Epithelial cell of prostate (primary cell): Measurements from ENCODE around the gene CAVIN3.

Experiments used
- DNase-seq: peaks from one replicate; pipeline ENCODE4 v3.0.0-alpha.2; 2011; ENCODE audit warnings: low read depth, low spot score
- H3K27ac ChIP-seq: fragments of 450-650 bp; 2 replicates; pipeline ENCODE4 v1.5.1; 2017; ENCODE audit warnings: mild to moderate bottlenecking

Gene CAVIN3, protein sequence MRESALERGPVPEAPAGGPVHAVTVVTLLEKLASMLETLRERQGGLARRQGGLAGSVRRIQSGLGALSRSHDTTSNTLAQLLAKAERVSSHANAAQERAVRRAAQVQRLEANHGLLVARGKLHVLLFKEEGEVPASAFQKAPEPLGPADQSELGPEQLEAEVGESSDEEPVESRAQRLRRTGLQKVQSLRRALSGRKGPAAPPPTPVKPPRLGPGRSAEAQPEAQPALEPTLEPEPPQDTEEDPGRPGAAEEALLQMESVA

DNA sequence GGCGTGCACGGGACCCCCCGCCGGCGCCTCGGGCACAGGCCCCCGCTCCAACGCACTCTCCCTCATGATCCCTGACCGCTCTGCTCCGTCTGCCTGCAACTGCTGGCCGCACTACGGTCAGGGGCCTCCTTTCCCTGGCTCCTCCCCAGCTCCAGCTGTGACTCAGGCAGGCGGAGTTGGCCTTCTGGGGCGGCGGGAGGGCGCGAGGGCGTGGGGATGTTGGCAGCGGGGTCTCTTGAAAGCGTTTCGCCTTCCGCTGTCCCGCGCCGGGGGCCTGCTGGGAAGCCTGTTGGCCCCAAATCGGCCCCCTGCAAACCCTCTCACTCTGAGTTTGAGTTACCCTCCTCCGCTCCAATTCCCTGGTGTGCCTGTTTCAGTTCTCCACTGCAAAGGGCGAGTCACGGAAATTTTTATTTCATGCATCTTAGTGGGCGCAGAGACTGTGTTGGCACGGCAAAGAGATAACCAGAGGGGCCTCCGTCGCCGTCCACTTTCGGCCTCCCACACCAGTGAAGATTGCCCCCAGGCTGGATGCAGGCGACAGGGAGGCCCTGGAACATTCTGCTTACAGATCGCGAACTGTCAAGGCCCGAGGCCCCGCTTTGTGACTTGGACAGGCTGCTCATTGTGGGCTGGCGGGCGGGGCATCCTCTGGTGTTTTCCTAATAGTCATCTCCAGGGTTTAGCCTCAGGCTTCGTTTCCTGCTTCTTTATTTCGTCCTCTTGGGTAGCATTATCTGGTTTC is at the start of gene CAVIN3:
TSS of gene CAVIN3 (minus strand) at position 91 of the 745 bp plus-strand sequence. CDS start at position 66, 25 bp downstream.
- H3K27ac ChIP-seq: peak within 1 kb of the TSS; percentile 87
- DNase-seq: no peak

DNA sequence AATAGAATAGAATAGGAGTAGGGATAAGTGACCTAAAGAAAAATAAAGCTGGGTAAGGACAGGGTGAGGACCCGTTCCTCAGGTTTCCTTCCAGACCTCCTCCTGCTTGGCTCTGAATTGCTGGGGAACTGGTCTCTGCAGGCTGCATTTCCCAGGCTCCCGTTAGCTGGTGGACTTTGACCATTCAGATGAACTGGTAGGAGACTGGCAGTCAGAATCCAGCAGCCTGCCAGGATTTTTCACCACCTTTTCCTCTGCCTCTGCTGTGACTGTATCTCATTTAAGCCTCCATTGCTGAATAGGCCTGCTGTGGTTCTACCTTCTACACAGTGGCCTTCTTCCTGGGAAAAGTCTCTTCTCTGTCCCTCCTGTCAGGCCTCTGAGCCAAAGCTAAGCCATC is 45.4 kb upstream of the CAVIN3 start:
- H3K27ac ChIP-seq: no peak overlapping the region
- DNase-seq: no peak

DNA sequence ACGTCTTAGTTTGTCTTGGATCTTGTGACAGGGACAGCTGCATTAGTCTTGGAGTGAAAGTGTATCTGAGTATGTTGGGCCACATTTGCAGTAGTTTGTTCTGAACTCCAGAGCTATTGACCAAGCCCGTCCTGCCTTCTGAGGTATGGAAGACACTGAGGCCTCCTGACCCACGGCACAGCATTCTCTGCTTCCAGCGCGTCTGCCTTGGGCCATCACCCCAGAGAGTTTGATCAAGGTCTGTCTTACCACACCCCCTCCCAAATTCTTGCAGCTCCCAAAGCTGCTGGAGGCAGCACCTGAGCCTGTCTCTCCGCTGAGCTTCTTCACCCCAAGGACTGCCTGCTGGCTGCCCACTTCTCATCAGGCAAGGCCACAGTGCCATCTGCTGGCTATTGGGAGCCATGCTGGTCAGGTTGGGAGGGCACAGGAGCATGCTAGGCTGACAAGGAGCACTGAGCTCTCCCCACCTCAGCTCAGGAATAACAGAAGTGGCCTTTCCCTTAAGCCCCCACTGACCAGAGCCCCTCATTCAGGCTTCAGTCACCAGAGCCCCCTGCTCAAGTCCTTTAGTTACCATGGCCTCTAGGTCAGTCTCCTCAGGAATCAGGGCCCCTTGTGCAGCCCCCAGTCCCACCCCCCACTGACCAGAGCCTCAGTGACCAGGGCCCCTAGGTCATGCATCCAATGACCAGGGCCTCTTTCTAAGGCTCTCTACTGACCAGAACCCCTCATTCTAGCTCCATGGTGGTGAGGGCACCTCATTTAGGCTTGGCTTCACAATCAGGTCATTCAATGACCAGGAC is 42.8 kb upstream of the CAVIN3 start:
- peak; percentile 37 for DNase-seq
- no peak overlapping the region for H3K27ac ChIP-seq

DNA sequence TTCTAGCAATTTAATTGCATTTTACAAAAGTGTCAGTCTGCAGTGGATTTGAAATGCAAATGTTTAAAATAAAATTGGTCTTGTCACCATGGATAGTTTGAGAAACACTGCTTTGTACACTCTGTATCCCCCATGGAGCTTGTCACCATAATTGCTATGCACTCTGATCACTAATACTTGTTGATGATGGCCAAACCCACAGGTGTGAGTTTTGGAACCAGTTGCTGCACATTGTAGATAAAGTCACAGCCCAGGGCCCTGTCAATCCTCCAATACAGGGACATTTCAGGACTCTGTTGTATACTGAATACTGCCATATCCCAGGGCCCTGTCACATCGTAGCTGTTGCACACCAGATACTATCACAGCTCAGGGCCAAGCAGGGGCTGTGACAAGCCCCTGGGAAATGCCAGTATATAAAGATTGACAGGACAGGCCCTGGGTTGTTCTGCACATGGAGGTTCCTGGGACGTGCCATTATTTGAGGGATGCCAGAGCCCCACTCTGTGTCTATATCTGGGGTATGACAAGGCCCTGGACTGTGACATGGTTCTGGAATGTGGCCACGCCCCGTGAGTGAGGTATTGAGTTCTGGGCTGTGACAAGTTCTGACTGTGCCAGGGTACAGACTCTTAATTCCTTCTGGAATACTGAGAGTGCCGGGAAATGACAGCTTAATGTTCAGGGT is 42.0 kb upstream of the CAVIN3 start:
- DNase-seq: no peak
- H3K27ac ChIP-seq: no peak overlapping the region

DNA sequence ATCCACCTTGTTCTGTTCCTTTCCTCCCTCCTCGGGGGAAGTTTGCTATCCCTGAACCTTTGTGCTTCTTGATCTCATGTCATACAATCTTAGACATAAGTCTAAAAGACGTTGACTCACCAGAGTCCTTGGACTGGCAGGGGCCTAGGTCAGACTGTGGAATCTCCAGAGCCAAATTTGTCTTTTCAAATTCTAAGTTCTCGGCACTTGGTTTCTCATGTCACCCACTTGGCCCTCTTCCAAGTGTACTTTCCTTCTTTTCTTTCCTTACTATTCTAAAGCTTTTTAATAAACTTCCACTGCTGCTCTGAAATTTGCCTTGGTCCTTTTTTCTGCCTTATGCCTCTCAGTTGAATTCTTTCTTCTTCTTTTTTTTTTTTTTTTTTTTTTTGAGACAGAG is 39.9 kb upstream of the CAVIN3 start:
- no peak overlapping the region for H3K27ac ChIP-seq
- no peak for DNase-seq

DNA sequence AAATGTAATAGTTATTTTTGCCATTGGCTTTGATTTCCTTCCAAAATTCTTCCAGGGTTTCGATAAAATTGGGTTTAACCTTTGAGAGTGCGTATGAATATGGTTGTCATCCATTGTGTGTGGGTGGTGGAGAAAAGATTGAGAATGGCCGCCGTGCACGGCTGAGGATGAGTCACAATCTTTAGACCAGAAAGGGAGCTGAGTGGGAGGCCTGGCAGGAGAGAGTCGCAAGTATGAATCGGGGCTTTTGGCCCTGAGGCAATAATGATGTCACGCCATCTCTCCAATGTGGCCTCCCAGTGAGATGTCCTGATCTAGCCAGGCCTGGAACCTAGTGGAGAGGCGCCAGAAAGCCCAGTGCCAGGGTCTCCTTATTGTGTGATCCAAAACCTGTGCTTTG is 36.9 kb upstream of the CAVIN3 start:
- no peak overlapping the region for H3K27ac ChIP-seq
- DNase-seq: peak; percentile 43

DNA sequence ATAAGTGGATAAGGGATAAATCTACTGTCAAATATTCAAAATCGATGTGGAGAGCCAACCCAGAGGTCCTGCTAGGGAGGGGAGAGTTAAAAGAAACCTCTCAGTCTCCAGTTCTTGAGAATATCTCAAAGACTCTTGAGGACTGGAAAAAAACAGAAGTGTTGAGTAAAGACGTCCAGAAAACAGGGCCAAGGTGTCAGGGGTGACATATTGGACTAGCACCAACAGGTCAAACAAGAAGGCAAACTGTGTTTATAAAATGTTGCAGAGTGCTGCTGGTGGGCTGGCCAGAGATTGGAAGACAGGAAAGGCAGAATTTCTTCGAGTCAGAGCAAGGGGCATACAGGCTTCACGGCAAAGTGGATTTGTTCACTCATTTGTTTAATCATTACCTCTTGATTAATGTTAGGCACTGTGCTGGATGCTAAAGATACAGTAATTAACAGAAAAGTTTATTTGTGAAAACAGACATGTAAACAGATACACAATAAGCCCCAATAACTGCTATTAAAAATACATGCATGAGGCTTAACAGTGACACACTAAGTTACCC is 36.3 kb upstream of the CAVIN3 start:
- no peak overlapping the region for H3K27ac ChIP-seq
- DNase-seq: no peak

DNA sequence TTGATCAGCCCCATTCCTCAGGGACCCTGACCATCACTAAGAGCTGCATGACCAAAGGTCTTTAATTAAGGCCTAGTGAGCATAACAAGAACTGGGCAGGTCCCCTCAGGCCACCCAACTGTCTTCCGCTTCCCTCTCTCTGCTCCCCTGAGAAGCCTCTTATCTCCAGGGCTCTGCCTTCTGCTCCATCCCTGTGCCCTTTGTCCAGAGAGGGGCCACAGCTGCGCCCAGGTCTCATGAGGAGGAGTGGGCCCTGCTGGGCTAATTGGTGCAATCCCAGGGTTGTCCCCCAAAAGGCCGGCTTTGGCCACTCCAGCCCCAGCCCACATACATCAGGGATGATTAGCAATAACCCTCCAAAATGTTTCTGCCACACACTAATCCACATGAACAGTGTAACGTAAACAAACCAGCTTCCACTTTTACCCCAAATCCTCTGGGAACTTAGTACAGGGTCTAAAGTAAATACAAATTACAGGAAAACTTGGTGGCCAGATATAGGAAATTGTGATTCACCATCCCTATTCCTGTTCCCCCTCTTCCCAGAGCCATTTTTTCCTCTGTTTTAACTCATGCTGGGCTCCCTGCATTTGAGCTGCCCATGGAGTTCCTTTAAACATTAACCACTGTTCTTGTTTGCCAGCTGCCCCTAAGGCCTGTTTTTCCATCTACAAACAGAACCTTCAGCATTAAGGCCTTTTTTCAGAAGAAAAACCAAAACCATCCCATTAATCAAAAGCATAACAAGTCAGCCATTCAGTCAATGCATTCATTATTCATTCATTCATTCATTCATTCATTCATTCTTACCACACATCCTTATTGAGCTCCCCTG is 34.6 kb upstream of the CAVIN3 start:
- no peak overlapping the region for H3K27ac ChIP-seq
- no peak for DNase-seq

DNA sequence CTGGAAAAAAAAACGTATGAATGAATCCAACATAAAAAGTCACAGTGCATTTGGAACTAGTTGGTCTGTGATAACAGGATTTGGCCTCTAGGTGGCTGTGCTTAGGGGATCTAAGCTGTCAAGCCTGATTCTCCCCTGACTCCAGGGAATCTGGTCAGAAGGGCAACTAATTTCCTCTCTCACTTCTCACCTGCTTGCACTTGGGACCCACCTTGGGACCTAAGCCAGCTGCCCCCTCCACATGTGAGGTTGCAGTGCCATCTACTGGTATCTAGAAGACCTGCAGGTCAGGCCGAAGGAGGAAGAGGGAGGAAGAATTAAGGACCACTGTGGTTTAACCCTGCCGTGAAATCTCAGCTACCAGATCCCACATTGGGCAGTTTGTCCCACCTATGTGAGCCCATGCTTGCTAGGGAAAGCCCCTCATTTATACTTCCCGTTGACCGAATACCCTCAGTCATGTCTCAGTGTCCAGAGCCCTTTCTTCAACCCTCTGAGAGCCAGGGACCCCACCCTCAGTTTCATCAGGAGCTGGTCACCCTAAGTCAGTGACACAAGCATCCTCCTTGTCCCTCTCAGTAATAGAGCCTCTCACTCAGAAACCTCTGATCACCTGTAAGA is 33.2 kb upstream of the CAVIN3 start:
- no peak overlapping the region for H3K27ac ChIP-seq
- no peak for DNase-seq

DNA sequence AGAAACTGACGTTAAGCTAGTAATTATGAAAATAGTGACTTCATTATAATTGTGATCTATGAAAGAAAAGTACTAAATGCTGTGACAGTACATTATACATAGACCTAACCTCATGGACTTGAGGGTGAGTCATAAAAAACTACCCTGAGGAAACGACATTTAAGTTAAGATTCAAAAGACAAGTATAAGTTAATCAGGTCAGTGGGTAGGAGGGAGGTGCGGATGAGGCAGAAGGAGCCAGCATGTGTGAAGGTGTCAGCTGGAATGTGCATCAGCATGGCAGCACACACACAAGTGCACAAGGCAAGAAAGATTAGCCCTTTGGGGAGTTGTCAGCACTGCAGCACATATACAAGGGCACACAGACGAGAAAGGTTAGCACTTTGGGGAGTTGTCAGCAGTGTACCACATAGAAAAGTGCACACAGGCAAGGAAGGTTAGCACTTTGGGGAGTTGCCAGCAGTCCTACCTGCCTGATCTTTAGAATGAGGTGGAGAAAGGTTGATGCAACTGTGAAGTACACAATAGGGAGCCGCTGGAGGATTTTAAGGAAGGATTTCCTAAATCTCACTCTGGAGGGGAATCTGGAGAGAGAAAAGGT is 31.6 kb upstream of the CAVIN3 start:
- H3K27ac ChIP-seq: no peak overlapping the region
- no peak for DNase-seq

DNA sequence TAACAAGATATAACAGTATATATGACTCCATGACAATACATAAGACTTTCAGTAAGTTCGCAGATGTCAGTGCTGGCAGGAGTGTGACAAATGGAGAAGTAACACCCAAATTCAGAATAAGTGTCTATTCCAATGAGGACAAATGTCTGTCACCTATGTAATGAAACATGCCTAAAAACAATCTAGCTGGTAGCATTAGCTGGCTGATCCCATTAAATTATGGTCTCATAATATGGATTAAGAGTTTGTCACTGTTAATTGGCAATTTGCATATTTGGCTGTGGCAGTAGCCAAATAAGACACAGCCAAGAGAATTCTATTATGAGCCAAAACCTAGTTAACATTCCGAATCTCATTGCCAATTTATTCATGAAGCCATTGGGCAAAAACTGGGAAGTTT is 30.2 kb upstream of the CAVIN3 start:
- DNase-seq: no peak
- H3K27ac ChIP-seq: no peak overlapping the region

DNA sequence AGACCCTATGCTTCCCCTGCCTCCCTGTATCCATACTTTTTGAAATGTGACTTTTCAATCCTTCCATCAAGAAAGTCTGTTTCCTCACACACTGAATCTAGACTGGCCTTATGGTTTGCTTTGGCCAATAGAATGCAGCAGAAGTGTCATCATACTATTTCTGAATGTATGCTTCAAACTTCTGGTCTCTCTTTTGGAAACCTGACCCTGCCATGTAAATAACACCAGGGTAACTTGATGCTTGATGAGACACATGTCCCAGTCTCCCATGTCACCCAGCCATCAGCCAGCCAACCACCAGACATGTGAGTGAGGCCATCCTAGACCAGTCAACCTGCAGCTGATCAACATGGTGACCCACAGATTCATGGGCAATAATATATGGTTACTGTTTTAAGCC is 29.7 kb upstream of the CAVIN3 start:
- no peak for DNase-seq
- no peak overlapping the region for H3K27ac ChIP-seq

DNA sequence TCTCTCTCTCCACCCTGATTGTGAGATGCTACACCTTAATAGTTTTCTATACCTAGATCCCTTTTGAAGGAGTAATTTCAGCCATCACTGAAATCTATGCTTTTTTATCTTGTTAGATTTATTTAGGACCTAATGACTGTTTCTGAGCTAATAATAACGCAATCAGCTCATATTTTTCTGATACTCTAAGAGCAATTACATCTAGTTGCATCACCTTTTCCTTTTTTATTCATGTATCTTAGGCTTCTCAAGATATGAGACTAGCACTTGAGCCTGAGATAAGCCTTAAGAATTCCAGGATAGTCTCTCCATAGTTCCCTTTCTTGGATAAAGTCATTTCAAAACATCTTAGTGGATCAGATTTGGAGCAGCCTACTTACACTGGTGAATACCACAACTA is 25.1 kb upstream of the CAVIN3 start:
- no peak for DNase-seq
- no peak overlapping the region for H3K27ac ChIP-seq

DNA sequence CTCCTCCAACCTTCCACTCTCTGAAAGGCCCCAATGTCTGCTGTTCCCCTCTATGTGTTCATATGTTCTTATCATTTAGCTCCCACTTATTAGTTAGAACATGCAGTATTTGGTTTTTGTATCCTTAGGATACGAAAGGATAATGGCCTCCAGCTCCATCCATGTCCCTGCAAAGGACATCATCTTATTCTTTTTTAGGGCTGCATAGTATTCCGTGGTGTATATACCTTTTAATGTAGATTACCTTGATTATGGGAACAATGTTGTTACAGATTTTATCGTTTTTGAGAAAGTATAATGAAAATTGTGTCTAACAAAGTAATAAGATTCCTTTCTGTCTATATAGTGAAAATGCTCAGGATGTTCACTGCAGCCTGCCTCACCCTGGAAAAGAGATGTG is 16.0 kb upstream of the CAVIN3 start:
- no peak for DNase-seq
- H3K27ac ChIP-seq: no peak overlapping the region

DNA sequence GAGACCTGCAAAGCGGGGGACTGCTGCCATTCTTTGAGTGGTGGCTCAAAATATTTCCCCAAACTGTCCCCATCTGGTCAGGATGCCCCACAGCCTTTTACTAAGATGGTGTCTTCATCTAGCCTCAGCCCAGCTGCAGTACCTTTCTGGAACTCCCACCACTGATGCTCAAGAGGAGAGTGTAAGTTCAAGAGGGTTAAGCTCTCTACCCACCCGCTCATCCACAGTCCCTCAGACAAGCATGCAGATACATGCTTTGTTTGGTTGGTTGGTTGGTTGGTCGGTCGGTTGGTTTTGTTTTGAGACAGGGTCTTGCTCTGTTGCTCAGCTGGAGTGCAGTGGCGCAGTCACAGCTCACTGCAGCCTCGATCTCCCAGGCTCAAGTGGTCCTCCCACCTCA is 14.5 kb upstream of the CAVIN3 start:
- DNase-seq: no peak
- no peak overlapping the region for H3K27ac ChIP-seq

DNA sequence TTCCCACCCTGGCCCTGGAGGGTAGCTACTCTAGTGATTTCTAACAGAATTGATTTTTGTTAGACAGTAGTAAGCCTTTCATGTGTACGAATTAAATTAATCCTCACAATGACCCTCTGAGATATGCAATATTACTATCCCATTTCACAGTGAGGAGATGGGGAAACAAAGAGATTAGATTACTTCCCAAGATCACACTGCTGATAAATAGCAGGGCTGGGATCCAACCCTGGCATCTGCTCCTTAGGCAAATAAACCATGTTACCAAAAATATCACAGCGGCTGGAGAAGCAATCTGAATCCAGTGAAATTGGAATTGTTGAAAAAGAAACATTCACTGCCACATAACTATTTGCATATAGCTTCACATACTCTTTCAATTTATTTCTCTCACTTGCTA is 12.8 kb upstream of the CAVIN3 start:
- DNase-seq: no peak
- H3K27ac ChIP-seq: no peak overlapping the region

DNA sequence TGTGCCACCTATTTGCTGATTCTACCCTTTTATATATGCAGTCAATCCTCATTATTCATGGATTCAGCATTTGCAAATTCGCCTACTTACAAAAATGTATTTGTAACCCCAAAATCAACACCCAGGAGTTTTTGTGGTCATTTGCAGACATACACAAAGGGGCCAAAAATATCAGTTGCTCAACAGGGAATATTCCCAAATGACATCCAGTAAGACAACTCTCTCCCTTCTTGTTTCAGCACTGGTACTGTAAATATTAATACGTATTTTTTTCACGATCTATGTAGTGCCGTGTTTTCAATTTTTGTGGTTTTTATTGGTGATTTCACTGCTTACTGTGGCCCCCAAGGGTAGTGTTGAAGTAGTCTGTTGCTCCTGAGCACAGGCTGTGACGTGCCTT is 11.8 kb upstream of the CAVIN3 start:
- no peak for DNase-seq
- H3K27ac ChIP-seq: no peak overlapping the region

DNA sequence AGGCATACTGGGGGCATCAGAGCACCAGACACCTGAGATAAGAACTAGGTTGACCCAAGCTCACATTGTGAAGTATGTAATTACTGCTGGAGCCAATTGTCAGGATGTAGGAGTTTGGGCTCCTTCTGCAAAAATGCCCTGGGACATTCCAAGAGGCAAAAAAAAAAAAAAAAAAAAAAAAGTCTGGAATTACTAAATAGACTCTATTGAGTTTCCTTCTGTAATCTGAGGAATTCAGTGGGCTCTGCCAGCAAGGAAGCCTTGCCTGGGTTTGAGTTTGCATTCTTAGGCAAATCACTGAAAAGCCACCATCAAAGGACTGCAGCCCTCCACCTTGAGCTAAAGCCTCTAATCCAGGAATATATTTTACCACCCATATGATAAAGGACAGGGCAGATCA is 8.0 kb upstream of the CAVIN3 start:
- DNase-seq: no peak
- no peak overlapping the region for H3K27ac ChIP-seq

DNA sequence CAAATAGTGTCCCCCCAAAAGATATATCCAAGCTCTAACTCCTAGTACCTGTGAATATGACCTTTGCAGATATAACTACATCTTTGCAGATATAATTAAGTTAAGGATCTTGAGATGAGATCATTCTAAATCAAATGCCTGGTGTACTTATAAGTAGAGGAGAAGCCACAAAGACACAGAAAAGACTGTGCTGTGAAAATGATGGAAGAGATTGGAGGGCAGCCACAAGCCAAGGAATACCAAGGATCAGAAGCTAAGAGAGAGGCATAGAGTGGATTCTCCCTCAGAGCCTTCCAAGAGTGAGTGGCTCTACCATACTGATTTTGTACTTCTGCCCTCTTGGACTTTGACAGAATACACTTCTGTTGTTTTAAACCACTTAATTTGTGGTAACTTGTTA is 7.5 kb upstream of the CAVIN3 start:
- no peak for DNase-seq
- H3K27ac ChIP-seq: no peak overlapping the region
